ENCODE measurements around the gene VANGL1. TPM values are rescaled to one million over a fixed set of nuclear protein-coding genes. Genes with fewer than 3 reads are reported as not detected.

VANGL1 gene
- total RNA-seq, 1 donor from 2014 or later, result 8.5 TPM

DNA sequence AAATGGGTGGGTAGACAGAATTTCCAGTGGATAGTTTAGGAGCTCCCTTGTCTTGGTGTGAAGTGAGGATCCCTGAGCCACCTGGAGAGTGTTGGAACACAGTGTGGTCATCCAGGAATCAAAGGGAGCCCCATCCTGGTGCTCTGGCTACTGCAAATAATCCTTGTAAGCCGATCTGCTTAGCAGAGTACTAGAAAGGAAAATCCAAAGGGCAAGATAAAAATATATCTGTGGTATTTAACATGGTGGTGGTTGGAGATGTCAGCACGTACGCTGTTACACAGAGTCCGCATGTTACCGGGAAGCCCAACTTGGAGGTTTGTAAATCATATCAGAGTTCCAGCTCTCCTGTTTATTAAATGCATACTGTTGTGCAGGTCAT, 39.0 kb downstream of the VANGL1 start:
- peaks cover 4% of the 10 kb centered on the region for H3F3A ChIP-seq (ENCODE audit: low read depth)

DNA sequence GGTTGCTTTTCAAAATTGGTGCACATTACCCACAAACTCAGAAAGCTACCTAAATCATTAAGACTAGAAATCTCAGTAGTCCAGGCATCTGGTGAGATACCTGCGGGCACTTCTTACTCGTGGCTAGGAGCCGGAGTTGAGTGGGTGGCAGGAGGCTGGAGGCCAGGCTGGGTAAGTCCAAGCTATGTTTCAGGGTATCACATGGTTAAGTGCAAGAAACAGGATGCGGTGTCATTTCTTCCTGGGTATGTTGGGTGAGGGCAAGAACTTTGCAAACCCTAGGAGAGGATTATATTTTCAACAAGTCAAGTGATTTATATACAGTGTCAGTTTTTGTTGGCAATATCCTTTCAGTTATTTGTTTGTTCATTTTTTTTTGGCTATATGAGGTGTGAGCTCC, 41.0 kb downstream of the VANGL1 start:
- no peaks in the 10 kb centered on the region for H3K9me3 ChIP-seq (ENCODE audit: low read depth)
- no peaks in the 10 kb centered on the region for H3K36me3 ChIP-seq
- no peak overlapping the region for H3K4me2 ChIP-seq
- Mint-ChIP-seq H3K4me3 (no peak overlapping the region), H3K36me3 (peaks cover 12% of the 10 kb centered on the region), H3K9me3 (peaks cover 2% of the 10 kb centered on the region), H3K4me1 (peaks cover 11% of the 10 kb centered on the region), H3K27ac (no peak overlapping the region), H3K27me3 (ENCODE audit: insufficient read depth, low read depth) (peaks cover 2% of the 10 kb centered on the region)
- peaks cover 4% of the 10 kb centered on the region for H3K4me1 ChIP-seq
- no peak overlapping the region for H3K4me3 ChIP-seq
- H2AFZ ChIP-seq (replicated peaks), result no peak overlapping the region
- no peak for DNase-seq (ENCODE audit: low spot score)
- H4K20me1 ChIP-seq (ENCODE audit: low read depth), result peaks cover 2% of the 10 kb centered on the region
- H3K27me3 ChIP-seq, result no peaks in the 10 kb centered on the region
- H3K27ac ChIP-seq, result no peak overlapping the region
- no peaks in the 10 kb centered on the region for H3F3A ChIP-seq (ENCODE audit: low read depth)
- no peak overlapping the region for H3K9ac ChIP-seq
- TF ChIP-seq, protein P1, sequence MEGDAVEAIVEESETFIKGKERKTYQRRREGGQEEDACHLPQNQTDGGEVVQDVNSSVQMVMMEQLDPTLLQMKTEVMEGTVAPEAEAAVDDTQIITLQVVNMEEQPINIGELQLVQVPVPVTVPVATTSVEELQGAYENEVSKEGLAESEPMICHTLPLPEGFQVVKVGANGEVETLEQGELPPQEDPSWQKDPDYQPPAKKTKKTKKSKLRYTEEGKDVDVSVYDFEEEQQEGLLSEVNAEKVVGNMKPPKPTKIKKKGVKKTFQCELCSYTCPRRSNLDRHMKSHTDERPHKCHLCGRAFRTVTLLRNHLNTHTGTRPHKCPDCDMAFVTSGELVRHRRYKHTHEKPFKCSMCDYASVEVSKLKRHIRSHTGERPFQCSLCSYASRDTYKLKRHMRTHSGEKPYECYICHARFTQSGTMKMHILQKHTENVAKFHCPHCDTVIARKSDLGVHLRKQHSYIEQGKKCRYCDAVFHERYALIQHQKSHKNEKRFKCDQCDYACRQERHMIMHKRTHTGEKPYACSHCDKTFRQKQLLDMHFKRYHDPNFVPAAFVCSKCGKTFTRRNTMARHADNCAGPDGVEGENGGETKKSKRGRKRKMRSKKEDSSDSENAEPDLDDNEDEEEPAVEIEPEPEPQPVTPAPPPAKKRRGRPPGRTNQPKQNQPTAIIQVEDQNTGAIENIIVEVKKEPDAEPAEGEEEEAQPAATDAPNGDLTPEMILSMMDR (IDR thresholded peaks at IDR 0.05), result no peak
- TF ChIP-seq EZH2 (IDR thresholded peaks at IDR 0.05), result no peak
- no peaks in the 10 kb centered on the region for H3K79me2 ChIP-seq (ENCODE audit: low read depth)

More for the DNA sequence above, 39.0 kb downstream of the VANGL1 start:
- H3K4me1 ChIP-seq, result peaks cover 18% of the 10 kb centered on the region
- TF ChIP-seq EZH2 (IDR thresholded peaks at IDR 0.05) (no peak), EZH2phosphoT487 (IDR thresholded peaks at IDR 0.05) (no peak)
- TF ChIP-seq, protein P1 (IDR thresholded peaks at IDR 0.05), result no peak
- H3K27ac ChIP-seq, result no peak overlapping the region
- H2AFZ ChIP-seq (replicated peaks), result no peak overlapping the region
- no peaks in the 10 kb centered on the region for H3K79me2 ChIP-seq (ENCODE audit: low read depth)
- no peak for DNase-seq (ENCODE audit: low spot score)
- no peak overlapping the region for H3K9ac ChIP-seq
- H3K4me3 ChIP-seq, result no peak overlapping the region
- no peaks in the 10 kb centered on the region for H3K9me3 ChIP-seq (ENCODE audit: low read depth)
- Mint-ChIP-seq H3K27me3 (ENCODE audit: insufficient read depth, low read depth) (peaks cover 2% of the 10 kb centered on the region), H3K4me3 (no peak overlapping the region), H3K36me3 (peaks cover 12% of the 10 kb centered on the region), H3K4me1 (peaks cover 30% of the 10 kb centered on the region), H3K27ac (no peak overlapping the region), H3K9me3 (peaks cover 2% of the 10 kb centered on the region)
- no peaks in the 10 kb centered on the region for H3K36me3 ChIP-seq
- no peaks in the 10 kb centered on the region for H3K27me3 ChIP-seq
- no peak overlapping the region for H3K4me2 ChIP-seq
- peaks cover 17% of the 10 kb centered on the region for H4K20me1 ChIP-seq (ENCODE audit: low read depth)

DNA sequence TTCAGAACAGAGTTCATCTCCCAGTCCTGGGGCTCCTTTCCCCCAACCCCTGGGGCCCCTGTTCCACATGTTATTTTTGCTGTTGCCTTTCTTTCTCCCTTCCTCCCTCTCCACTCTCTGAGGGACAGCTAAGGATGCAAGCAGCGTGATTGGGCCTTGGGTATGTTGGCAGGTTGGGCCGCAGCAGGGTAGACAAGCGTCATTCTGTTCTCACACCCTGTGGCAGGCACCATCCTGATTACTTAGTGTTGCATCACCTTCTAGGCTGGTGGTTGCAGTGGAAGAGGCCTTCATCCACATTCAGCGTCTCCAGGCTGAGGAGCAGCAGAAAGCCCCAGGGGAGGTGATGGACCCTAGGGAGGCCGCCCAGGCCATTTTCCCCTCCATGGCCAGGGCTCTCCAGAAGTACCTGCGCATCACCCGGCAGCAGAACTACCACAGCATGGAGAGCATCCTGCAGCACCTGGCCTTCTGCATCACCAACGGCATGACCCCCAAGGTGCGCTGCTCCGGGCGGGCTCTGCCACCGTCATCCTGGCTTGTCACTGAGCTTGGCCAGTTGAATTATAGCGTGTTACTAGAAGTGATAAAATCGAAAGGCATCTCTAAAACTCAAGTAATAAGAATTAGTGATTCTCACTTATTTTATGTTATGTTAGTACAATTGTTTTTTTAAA, 43.4 kb downstream of the VANGL1 start:
- H3K27me3 Mint-ChIP-seq (ENCODE audit: insufficient read depth, low read depth), result peaks cover 2% of the 10 kb centered on the region

More for the DNA sequence above, 43.4 kb downstream of the VANGL1 start:
- Histone ChIP-seq H3K4me2 (no peak overlapping the region), H3K4me3 (no peak overlapping the region), H3K9me3 (ENCODE audit: low read depth) (no peaks in the 10 kb centered on the region), H2AFZ (replicated peaks) (no peak overlapping the region), H3F3A (ENCODE audit: low read depth) (no peaks in the 10 kb centered on the region), H3K27me3 (no peaks in the 10 kb centered on the region), H3K36me3 (no peaks in the 10 kb centered on the region), H3K27ac (no peak overlapping the region), H4K20me1 (ENCODE audit: low read depth) (no peaks in the 10 kb centered on the region), H3K9ac (no peak overlapping the region), H3K79me2 (ENCODE audit: low read depth) (no peaks in the 10 kb centered on the region), H3K4me1 (no peaks in the 10 kb centered on the region)
- DNase-seq (ENCODE audit: low spot score), result no peak
- Mint-ChIP-seq H3K4me1 (no peaks in the 10 kb centered on the region), H3K27ac (no peak overlapping the region), H3K36me3 (peaks cover 12% of the 10 kb centered on the region), H3K9me3 (peaks cover 2% of the 10 kb centered on the region), H3K4me3 (no peak overlapping the region)
- TF ChIP-seq EZH2 (IDR thresholded peaks at IDR 0.05) (no peak), EZH2phosphoT487 (IDR thresholded peaks at IDR 0.05) (no peak)
- TF ChIP-seq, protein P1 (IDR thresholded peaks at IDR 0.05), result no peak

Data from neural progenitor cell (in vitro differentiated cells).